ENCODE measurements around the gene TMEM163.
"Not testable (repeated sequence)": the region's sequence is repeated elsewhere in the genome, so short reads cannot be mapped to it uniquely, and the experiment has no call there.

TMEM163 gene

GRCh38 chr2:134594399-134594798 lies 124.4 kb downstream of the TMEM163 start:
- no peak overlapping the region for H3K27ac ChIP-seq
- ChIA-PET POLR2A (ENCODE audit: low non-redundant PET) (no interaction called here), CTCF (interaction anchor here (0.6 kb wide), 1 partner anchor 12 kb away, joined by 5 read pairs; no protein-coding TSS in a partner anchor)
- no peak for TF ChIP-seq CTCF (conservative IDR thresholded peaks at IDR 0.05; ENCODE audit: low read depth)
- no peak for DNase-seq (ENCODE audit: low spot score)

GRCh38 chr2:134593519-134593918 lies 125.3 kb downstream of the TMEM163 start:
- no peak overlapping the region for H3K27ac ChIP-seq
- CTCF ChIA-PET: no interaction called here
- POLR2A ChIA-PET (ENCODE audit: low non-redundant PET): no interaction called here
- no peak for DNase-seq (ENCODE audit: low spot score)
- no peak for TF ChIP-seq CTCF (conservative IDR thresholded peaks at IDR 0.05; ENCODE audit: low read depth)

- ChIA-PET POLR2A (ENCODE audit: low non-redundant PET) (no interaction called here), CTCF (no interaction called here)
- no peak overlapping the region for H3K27ac ChIP-seq
- DNase-seq (ENCODE audit: low spot score): no peak
- no peak for TF ChIP-seq CTCF (conservative IDR thresholded peaks at IDR 0.05; ENCODE audit: low read depth)
Measured at GRCh38 chr2:134592377-134592776, 126.4 kb downstream of the TMEM163 start.

GRCh38 chr2:134591526-134591925 lies 127.3 kb downstream of the TMEM163 start:
- no peak for TF ChIP-seq CTCF (conservative IDR thresholded peaks at IDR 0.05; ENCODE audit: low read depth)
- POLR2A ChIA-PET (ENCODE audit: low non-redundant PET): no interaction called here

GRCh38 chr2:134590679-134591078 lies 128.1 kb downstream of the TMEM163 start:
- POLR2A ChIA-PET (ENCODE audit: low non-redundant PET): no interaction called here

More at GRCh38 chr2:134591526-134591925, 127.3 kb downstream of the TMEM163 start:
- H3K27ac ChIP-seq: no peak overlapping the region
- no peak for DNase-seq (ENCODE audit: low spot score)
- CTCF ChIA-PET: no interaction called here

GRCh38 chr2:134589171-134590083 lies 129.4 kb downstream of the TMEM163 start:
- H3K27ac ChIP-seq; DNase-seq (ENCODE audit: low spot score); POLR2A ChIA-PET (ENCODE audit: low non-redundant PET); CTCF ChIA-PET: not testable (repeated sequence)

More at GRCh38 chr2:134590679-134591078, 128.1 kb downstream of the TMEM163 start:
- TF ChIP-seq CTCF (conservative IDR thresholded peaks at IDR 0.05; ENCODE audit: low read depth): no peak
- no peak overlapping the region for H3K27ac ChIP-seq
- CTCF ChIA-PET: no interaction called here
- no peak for DNase-seq (ENCODE audit: low spot score)

GRCh38 chr2:134588556-134588955 lies 130.2 kb downstream of the TMEM163 start:
- H3K27ac ChIP-seq: no peak overlapping the region
- ChIA-PET CTCF (no interaction called here), POLR2A (ENCODE audit: low non-redundant PET) (no interaction called here)
- no peak for TF ChIP-seq CTCF (conservative IDR thresholded peaks at IDR 0.05; ENCODE audit: low read depth)
- no peak for DNase-seq (ENCODE audit: low spot score)

Measured in RWPE1 (cell line).